K562 (cell line): Measurements from ENCODE around the gene WIPF2. TPM values are rescaled to one million over a fixed set of nuclear protein-coding genes. Genes with fewer than 3 reads are reported as not detected.
A peak's percentile ranks its signal among the peaks of the same experiment; 100 is the strongest.
"Not testable (repeated sequence)": the region's sequence is repeated elsewhere in the genome, so short reads cannot be mapped to it uniquely, and the experiment has no call there.

Experiments used
- ATAC-seq: fragments of 200-7000 bp; cut with Tn5 transposase; 3 replicates; pipeline ENCODE4 v1.9.1; 2020; ENCODE audit warnings: moderate library complexity
- BruUV-seq: library from RNA; stranded (reverse); fragments of 400-500 nt; replicated peaks from 2 replicates; lab custom pipeline; 2021; lab: Mats Ljungman, UMichigan
- CTCF ChIA-PET: fragments of 300-600 bp; formaldehyde crosslinking; extraction: SDS; loops from one replicate; lab custom pipeline; 2021; ENCODE audit warnings: low intra/inter-chr PET ratio; lab: Yijun Ruan, JAX
- POLR2A ChIA-PET: fragments of 300-600, 350-650 bp; sonication (Branson Sonifier 250); formaldehyde crosslinking; extraction: SDS; loops from one replicate; lab custom pipeline; 2021; ENCODE audit warnings: antibody characterized with exemption, inconsistent platforms; lab: Yijun Ruan, JAX
- DNase-seq, 4 experiments: peaks; one replicate each; pipeline versions ENCODE4 v3.0.0 to v3.0.0-alpha.2; 2011 to 2018; ENCODE audit warnings: low spot score in 3 of 4, mixed read lengths in 3 of 4; ENCODE audit errors: extremely low read depth in 1 of 4
- FAIRE-seq: peaks from 2 replicates; lab custom pipeline; 2011; peaks lifted over from hg19 to GRCh38; lab: Jason Lieb, UNC
- H2AFZ ChIP-seq: 2 replicates; pipeline ENCODE4 v1.6.0; 2011; ENCODE audit warnings: low read depth, low read length, control low read depth, inconsistent platforms
- H3K27ac ChIP-seq: fragments of 200-600 bp; 3 replicates; pipeline ENCODE4 v1.8.0; 2011; ENCODE audit warnings: low read depth, mild to moderate bottlenecking, control low read depth, inconsistent platforms, low read length, moderate library complexity, mixed read lengths; ENCODE audit errors: extremely low read depth
- H3K27me3 ChIP-seq, 2 experiments: fragments of 300-600 bp in 1 of 2; 2 replicates in 1 of 2; 3 replicates in 1 of 2; pipeline versions ENCODE4 v1.6.0 to v1.8.0; 2011; ENCODE audit warnings: inconsistent platforms in 2 of 2, low read length in 2 of 2, mild to moderate bottlenecking in 1 of 2, mixed read lengths in 1 of 2, moderate library complexity in 1 of 2; ENCODE audit not compliant: control insufficient read depth in 2 of 2, insufficient read depth in 2 of 2
- H3K36me3 ChIP-seq: fragments of 300-600 bp; 3 replicates; pipeline ENCODE4 v1.8.0; 2011; ENCODE audit warnings: mild to moderate bottlenecking, low read length, inconsistent platforms; ENCODE audit not compliant: control insufficient read depth, insufficient read depth
- H3K4me1 ChIP-seq, 2 experiments: fragments of 200-600 bp in 1 of 2; replicated peaks in 1 of 2; 2 replicates in 1 of 2; 3 replicates in 1 of 2; pipeline versions ENCODE4 v1.5.1 to v1.8.0; 2011; ENCODE audit warnings: inconsistent platforms in 2 of 2, low read length in 2 of 2, mild to moderate bottlenecking in 1 of 2, mixed read lengths in 1 of 2, moderate library complexity in 1 of 2; ENCODE audit not compliant: control insufficient read depth in 2 of 2, insufficient read depth in 2 of 2
- H3K4me2 ChIP-seq: 2 replicates; pipeline ENCODE4 v1.6.1; 2011; ENCODE audit warnings: low read length, control low read depth, inconsistent platforms, mixed read lengths; ENCODE audit not compliant: insufficient read depth
- H3K4me3 ChIP-seq: fragments of 200-600 bp; sonication (generic), shearing (Covaris generic); 2 replicates; pipeline ENCODE4 v1.5.1; 2016; ENCODE audit warnings: control low read depth, inconsistent platforms
- H3K79me2 ChIP-seq: fragments of 200-600 bp; 3 replicates; pipeline ENCODE4 v1.8.0; 2011; ENCODE audit warnings: low read length, inconsistent platforms; ENCODE audit not compliant: control insufficient read depth, insufficient read depth
- H3K9ac ChIP-seq, 2 experiments: 2 replicates each; pipeline versions ENCODE4 v1.6.0 to v1.6.1; 2011; ENCODE audit warnings: low read depth in 2 of 2, low read length in 2 of 2, control low read depth in 1 of 2, inconsistent platforms in 1 of 2, mild to moderate bottlenecking in 1 of 2, mixed read lengths in 1 of 2; ENCODE audit not compliant: insufficient read depth in 1 of 2
- H3K9me1 ChIP-seq: one replicate; pipeline ENCODE4 v1.6.0; 2011; ENCODE audit warnings: inconsistent platforms, mild to moderate bottlenecking, low read length, moderate library complexity; ENCODE audit not compliant: control insufficient read depth, insufficient read depth
- H3K9me3 ChIP-seq: replicated peaks from 2 replicates; pipeline ENCODE4 v1.5.1; 2011; ENCODE audit warnings: low read depth, low read length, inconsistent platforms; ENCODE audit not compliant: control insufficient read depth, insufficient read depth
- H4K20me1 ChIP-seq: replicated peaks from 2 replicates; pipeline ENCODE4 v1.6.1; 2011; ENCODE audit warnings: low read length, inconsistent platforms, mixed read lengths; ENCODE audit not compliant: control insufficient read depth, insufficient read depth
- ASH1L ChIP-seq: fragments of 450-650 bp; IDR thresholded peaks from 2 replicates; pipeline ENCODE4 v1.6.1; 2018; ENCODE audit warnings: borderline replicate concordance, mild to moderate bottlenecking, low read depth; ENCODE audit not compliant: partially characterized antibody
- C11orf30 ChIP-seq: fragments of 450-650 bp; IDR thresholded peaks from 2 replicates; pipeline ENCODE4 v1.6.1; 2016; ENCODE audit warnings: low read depth, mild to moderate bottlenecking
- KDM1A ChIP-seq, 2 experiments: fragments of 450-650 bp; IDR thresholded peaks; 2 replicates each; pipeline ENCODE4 v1.6.1; 2016; ENCODE audit warnings: mild to moderate bottlenecking in 2 of 2
- MAFG ChIP-seq: fragments of 450-650 bp; conservative IDR thresholded peaks from 2 replicates; pipeline ENCODE4 v1.6.1; 2016; ENCODE audit warnings: missing genetic modification characterization, missing compliant biosample characterization
- NFYB ChIP-seq: IDR thresholded peaks from 2 replicates; pipeline ENCODE4 v1.6.1; 2011; ENCODE audit warnings: mild to moderate bottlenecking, moderate library complexity; ENCODE audit not compliant: insufficient read length; ENCODE audit errors: extremely low read depth
- PREB ChIP-seq: sonication (generic); formaldehyde crosslinking; IDR thresholded peaks from 2 replicates; pipeline ENCODE4 v1.8.1; 2023; ENCODE audit warnings: mild to moderate bottlenecking, missing genetic modification reagents
- ZNF316 ChIP-seq: fragments of 450-650 bp; IDR thresholded peaks from 2 replicates; pipeline ENCODE4 v1.6.1; 2016
- WGBS: fragments of 100-300 bp; shearing (Covaris generic); methylation state at CpG from one replicate; pipeline ENCODE4 v1.1.6; 2016; ENCODE audit warnings: low coverage, mixed read lengths; ENCODE audit not compliant: insufficient coverage; ENCODE audit errors: missing lambda C conversion rate; 5-methylcytosine and 5-hydroxymethylcytosine counted together
- in situ Hi-C: fragments of 300-500 bp; cut with MboI; formaldehyde crosslinking; loops from 4 replicates; pipeline ENCODE4 v1.15.0; 2018; ENCODE audit warnings: inconsistent platforms, mixed read lengths
- intact Hi-C: fragments of 100-400 bp; cut with micrococcal nuclease; formaldehyde crosslinking; loops from 2 replicates; pipeline ENCODE4 v1.14.2; 2022
- polyA plus RNA-seq, 8 experiments: library from polyadenylated mRNA; depleted of rRNA in 4 of 8; stranded (reverse) in 5 of 8; unstranded in 3 of 8; fragments of >200 nt; fragmentation: Nextera tagmentation in 2 of 8; fragmentation: Illumina TruSeq in 1 of 8; extraction: Ambion mirVana in 2 of 8; extraction: Trizol in 1 of 8; gene quantifications; 2 replicates each; pipeline versions ENCODE4 v1.2.1 to v1.2.3, GENCODE V29; 2011 to 2014; ENCODE audit warnings: inconsistent platforms in 1 of 8, missing spikeins in 1 of 8
- total RNA-seq, 7 experiments: library from RNA; depleted of rRNA in 6 of 7; stranded (reverse); fragments of >200 nt in 6 of 7; fragmentation: Illumina TruSeq in 2 of 7; extraction: Trizol in 2 of 7; gene quantifications; 2 replicates each; pipeline versions ENCODE4 v1.2.1 to v1.2.3, GENCODE V29; 2011 to 2021; ENCODE audit warnings: low replicate concordance in 1 of 7

WIPF2 gene
- total and polyA plus RNA-seq, 9 of the 15 experiments (the other 6 are each of a cell fraction or from before 2014, with no cell fraction given): 3.6 to 15.0 (median 5.3) TPM

- 53% methylated on average over 8 of the region's 8 CpGs for WGBS
- H3K9ac ChIP-seq, H3K36me3 ChIP-seq, in situ Hi-C loops, H3K4me3 ChIP-seq, DNase-seq, BruUV-seq, H3K27ac ChIP-seq, H3K27me3 ChIP-seq, H3K4me2 ChIP-seq, H3K79me2 ChIP-seq, H3K9me1 ChIP-seq, H4K20me1 ChIP-seq, CTCF ChIA-PET, H3K9me3 ChIP-seq, intact Hi-C loops: not testable (repeated sequence)
- POLR2A ChIA-PET: interaction anchor here (0.5 to 1.7 kb wide), 5 partner anchors 14 to 724 kb away, joined by 3 to 9 read pairs (median 3); no protein-coding TSS in a partner anchor
- Histone ChIP-seq H3K4me1 (peaks cover 3 to 11% of the 10 kb centered on the region in 2 experiments; a peak in 3 of 5 replicates), H2AFZ (peak overlapping the region; percentile 60)
- ATAC-seq (peak; percentile 53), FAIRE-seq (peak; percentile 37)
- TF ChIP-seq ZNF316 (peak; percentile 98), ASH1L (peak; percentile 57), MAFG (peak; percentile 75), NFYB (peak; percentile 75), C11orf30 (peak; percentile 91), PREB (0 out of 2 replicates have a peak, but pooled peaks have one; percentile 61), KDM1A (IDR thresholded peaks at IDR 0.05) (peak in 1 of 2 experiments; percentile 40; a peak in 1 of 4 replicates)
Observed at GRCh38 chr17:40197965-40198456, 21.1 kb upstream of the WIPF2 start.
